Keratinocyte (primary cell): Measurements from ENCODE around the gene SLC7A7. TPM values are rescaled to one million over a fixed set of nuclear protein-coding genes. Genes with fewer than 3 reads are reported as not detected.

Experiments
- DNase-seq: peaks from one replicate; pipeline ENCODE4 v3.0.0-alpha.2; 2011; ENCODE audit warnings: low read depth, missing footprints, low spot score
- FAIRE-seq: peaks from 2 replicates; lab custom pipeline; 2011; peaks lifted over from hg19 to GRCh38; lab: Jason Lieb, UNC
- H2AFZ ChIP-seq: 2 replicates; pipeline ENCODE4 v1.6.0; 2012; ENCODE audit warnings: low read length, control low read depth, inconsistent platforms; ENCODE audit not compliant: control insufficient read depth
- H3K27ac ChIP-seq: 2 replicates; pipeline ENCODE4 v1.5.1; 2011; ENCODE audit warnings: low read length; ENCODE audit not compliant: control insufficient read depth, insufficient read depth
- H3K27me3 ChIP-seq: 3 replicates; pipeline ENCODE4 v1.6.0; 2011; ENCODE audit warnings: low read length; ENCODE audit not compliant: control insufficient read depth, insufficient read depth; ENCODE audit errors: extremely low read depth
- H3K36me3 ChIP-seq, 2 experiments: 2 replicates in 1 of 2; 3 replicates in 1 of 2; pipeline ENCODE4 v1.5.1; 2011; ENCODE audit warnings: low read length in 2 of 2, mild to moderate bottlenecking in 1 of 2; ENCODE audit not compliant: control insufficient read depth in 2 of 2, insufficient read depth in 2 of 2; ENCODE audit errors: extremely low read depth in 1 of 2
- H3K4me1 ChIP-seq: 3 replicates; pipeline ENCODE4 v1.5.1; 2011; ENCODE audit warnings: low read length; ENCODE audit not compliant: control insufficient read depth, insufficient read depth; ENCODE audit errors: extremely low read depth
- H3K4me2 ChIP-seq: 3 replicates; pipeline ENCODE4 v1.6.0; 2011; ENCODE audit warnings: low read depth, low read length; ENCODE audit not compliant: control insufficient read depth, insufficient read depth; ENCODE audit errors: extremely low read depth
- H3K4me3 ChIP-seq, 3 experiments: fragments of 200-600 bp in 1 of 3; sonication (generic) in 1 of 3; 2 replicates in 2 of 3; 3 replicates in 1 of 3; pipeline ENCODE4 v1.5.1; 2011 to 2016; ENCODE audit warnings: low read length in 3 of 3, mild to moderate bottlenecking in 3 of 3, control low read depth in 2 of 3, inconsistent platforms in 1 of 3, low read depth in 1 of 3, mixed read lengths in 1 of 3, mixed run types in 1 of 3, moderate library complexity in 1 of 3; ENCODE audit not compliant: control insufficient read depth in 2 of 3, insufficient read depth in 2 of 3; ENCODE audit errors: extremely low read depth in 1 of 3
- H3K79me2 ChIP-seq: 2 replicates; pipeline ENCODE4 v1.6.0; 2012; ENCODE audit warnings: low read length; ENCODE audit not compliant: control insufficient read depth, insufficient read depth
- H3K9ac ChIP-seq: 3 replicates; pipeline ENCODE4 v1.6.0; 2011; ENCODE audit warnings: low read length; ENCODE audit not compliant: control insufficient read depth, insufficient read depth; ENCODE audit errors: extremely low read depth
- H3K9me1 ChIP-seq: 3 replicates; pipeline ENCODE4 v1.6.0; 2011; ENCODE audit warnings: low read length; ENCODE audit not compliant: control insufficient read depth, insufficient read depth; ENCODE audit errors: extremely low read depth
- H3K9me3 ChIP-seq: 2 replicates; pipeline ENCODE4 v1.5.1; 2012; ENCODE audit warnings: low read depth, low read length; ENCODE audit not compliant: control insufficient read depth
- H4K20me1 ChIP-seq: 3 replicates; pipeline ENCODE4 v1.6.0; 2011; ENCODE audit warnings: low read length; ENCODE audit not compliant: control insufficient read depth, insufficient read depth; ENCODE audit errors: extremely low read depth
- CTCF ChIP-seq, 3 experiments: IDR thresholded peaks in 1 of 3; conservative IDR thresholded peaks in 1 of 3; optimal IDR thresholded peaks in 1 of 3; 2 replicates in 2 of 3; 3 replicates in 1 of 3; pipeline versions ENCODE3 to v1.5.1; 2011; ENCODE audit warnings: low read length in 3 of 3, mild to moderate bottlenecking in 3 of 3, moderate library complexity in 2 of 3, control low read depth in 1 of 3, inconsistent platforms in 1 of 3; ENCODE audit not compliant: insufficient read depth in 2 of 3; ENCODE audit errors: extremely low read depth in 1 of 3
- EZH2 ChIP-seq: IDR thresholded peaks from one replicate; pipeline ENCODE4 v1.6.1; 2012; ENCODE audit warnings: inconsistent platforms, mild to moderate bottlenecking, low read length, moderate library complexity
- dilution Hi-C: fragments of 300-500 bp; cut with MboI; formaldehyde crosslinking; loops from one replicate; pipeline ENCODE4 v1.7.0; 2020; ENCODE audit warnings: low sequenced_read_pairs; ENCODE audit not compliant: extremely low pct_ligation_motif_present
- polyA plus RNA-seq, 5 experiments: library from polyadenylated mRNA; depleted of rRNA in 3 of 5; stranded (reverse) in 3 of 5; stranded (forward) in 1 of 5; unstranded in 1 of 5; fragments of >200 nt; gene quantifications; 1 replicate in 1 of 5; 2 replicates in 3 of 5; 3 replicates in 1 of 5; pipeline versions ENCODE4 v1.2.1 to v1.2.3, GENCODE V29; 2011 to 2012; ENCODE audit warnings: missing spikeins in 2 of 5, low read depth in 1 of 5, low replicate concordance in 1 of 5

The SLC7A7 gene
- polyA plus RNA-seq, 1 donor (not counting 4 experiments of a cell fraction or from before 2014, with no cell fraction given) = 0.20 TPM

- TF ChIP-seq CTCF (optimal IDR thresholded peaks at IDR 0.05 in 1 of 3, IDR thresholded peaks at IDR 0.05 in 1 of 3, conservative IDR thresholded peaks at IDR 0.05 in 1 of 3; ENCODE audit: extremely low read depth in 1 of 3, insufficient read depth in 2 of 3, low read length in 3 of 3) = no peak
- no peak for TF ChIP-seq EZH2
- Histone ChIP-seq H3K9ac (no peak overlapping the region), H3K27me3 (no peaks in the 10 kb centered on the region), H3K9me3 (no peaks in the 10 kb centered on the region), H3K79me2 (peaks cover 63% of the 10 kb centered on the region), H3K4me1 (peaks cover 47% of the 10 kb centered on the region), H3K4me3 (no peak overlapping the region), H2AFZ (no peak overlapping the region), H3K27ac (no peak overlapping the region), H3K36me3 (peaks cover 52 to 76% of the 10 kb centered on the region in 2 experiments), H4K20me1 (no peaks in the 10 kb centered on the region), H3K9me1 (peaks cover 3% of the 10 kb centered on the region), H3K4me2 (no peak overlapping the region)
- DNase-seq (no peak), FAIRE-seq (no peak)
- dilution Hi-C loops = no loop called here
These were observed 28.1 kb upstream of the SLC7A7 start for GRCh38 chr14:22843123-22843925.

- no peak for FAIRE-seq
- Histone ChIP-seq H3K9me3 (no peaks in the 10 kb centered on the region), H2AFZ (no peak overlapping the region), H3K27ac (no peak overlapping the region), H3K4me1 (peaks cover 38% of the 10 kb centered on the region), H4K20me1 (no peaks in the 10 kb centered on the region), H3K4me3 (no peak overlapping the region), H3K9ac (no peak overlapping the region), H3K9me1 (peaks cover 3% of the 10 kb centered on the region), H3K36me3 (peaks cover 48 to 74% of the 10 kb centered on the region in 2 experiments), H3K79me2 (peaks cover 71% of the 10 kb centered on the region), H3K27me3 (no peaks in the 10 kb centered on the region), H3K4me2 (no peak overlapping the region)
- TF ChIP-seq EZH2 (no peak), CTCF (optimal IDR thresholded peaks at IDR 0.05 in 1 of 3, IDR thresholded peaks at IDR 0.05 in 1 of 3, conservative IDR thresholded peaks at IDR 0.05 in 1 of 3; ENCODE audit: extremely low read depth in 1 of 3, insufficient read depth in 2 of 3, low read length in 3 of 3) (no peak)
- dilution Hi-C loops = no loop called here
- DNase-seq = no peak
These were observed 27.2 kb upstream of the SLC7A7 start for GRCh38 chr14:22842211-22843122.
